Measurements from ENCODE around the gene BRWD1.

Gene BRWD1

GRCh38 chr21:39313571-39314142 lies at the start of gene BRWD1:
BRWD1 (minus strand) TSS chr21:39313632; CDS start chr21:39313491, 141 bp downstream.
- DNase-seq: no peak

GRCh38 chr21:39362733-39363132 lies 49.3 kb upstream of the BRWD1 start:
- no peak for DNase-seq

- DNase-seq: no peak
Measured at GRCh38 chr21:39359382-39359781, 46.0 kb upstream of the BRWD1 start.

- no peak for DNase-seq
Measured at GRCh38 chr21:39353295-39353694, 39.9 kb upstream of the BRWD1 start.

GRCh38 chr21:39350094-39351005 lies 36.9 kb upstream of the BRWD1 start:
- DNase-seq: no peak

GRCh38 chr21:39349211-39350093 lies 36.0 kb upstream of the BRWD1 start:
- peak; percentile 88 for DNase-seq

- peak; percentile 63 for DNase-seq
Measured at GRCh38 chr21:39348355-39349210, 35.2 kb upstream of the BRWD1 start, which contains the start of gene HMGN1. HMGN1 (minus strand) TSS chr21:39349088; CDS start chr21:39348917, 171 bp downstream.

GRCh38 chr21:39348040-39348354 lies 34.6 kb upstream of the BRWD1 start:
- DNase-seq: no peak

GRCh38 chr21:39347537-39347936 lies 34.1 kb upstream of the BRWD1 start:
- no peak for DNase-seq

- DNase-seq: no peak
Measured at GRCh38 chr21:39346671-39347331, 33.4 kb upstream of the BRWD1 start.

GRCh38 chr21:39346206-39346605 lies 32.8 kb upstream of the BRWD1 start:
- no peak for DNase-seq

- no peak for DNase-seq
Measured at GRCh38 chr21:39345440-39345839, 32.0 kb upstream of the BRWD1 start.

GRCh38 chr21:39344848-39345247 lies 31.4 kb upstream of the BRWD1 start:
- DNase-seq: no peak

GRCh38 chr21:39341249-39341923 lies 28.0 kb upstream of the BRWD1 start:
- DNase-seq: no peak

- DNase-seq: no peak
Measured at GRCh38 chr21:39340687-39341086, 27.3 kb upstream of the BRWD1 start.

GRCh38 chr21:39339231-39339630 lies 25.8 kb upstream of the BRWD1 start:
- DNase-seq: no peak

- DNase-seq: no peak
Measured at GRCh38 chr21:39336457-39337008, 23.1 kb upstream of the BRWD1 start.

GRCh38 chr21:39334611-39335010 lies 21.2 kb upstream of the BRWD1 start:
- DNase-seq: no peak

GRCh38 chr21:39332175-39332574 lies 18.7 kb upstream of the BRWD1 start:
- DNase-seq: no peak

- no peak for DNase-seq
Measured at GRCh38 chr21:39330001-39330400, 16.6 kb upstream of the BRWD1 start.

GRCh38 chr21:39327727-39328126 lies 14.3 kb upstream of the BRWD1 start:
- DNase-seq: no peak
